Measurements from ENCODE around the gene AGAP5.

AGAP5 gene

GRCh38 chr10:73650537-73651331 lies 47.2 kb downstream of the AGAP5 start:
- no peak for DNase-seq

DNA sequence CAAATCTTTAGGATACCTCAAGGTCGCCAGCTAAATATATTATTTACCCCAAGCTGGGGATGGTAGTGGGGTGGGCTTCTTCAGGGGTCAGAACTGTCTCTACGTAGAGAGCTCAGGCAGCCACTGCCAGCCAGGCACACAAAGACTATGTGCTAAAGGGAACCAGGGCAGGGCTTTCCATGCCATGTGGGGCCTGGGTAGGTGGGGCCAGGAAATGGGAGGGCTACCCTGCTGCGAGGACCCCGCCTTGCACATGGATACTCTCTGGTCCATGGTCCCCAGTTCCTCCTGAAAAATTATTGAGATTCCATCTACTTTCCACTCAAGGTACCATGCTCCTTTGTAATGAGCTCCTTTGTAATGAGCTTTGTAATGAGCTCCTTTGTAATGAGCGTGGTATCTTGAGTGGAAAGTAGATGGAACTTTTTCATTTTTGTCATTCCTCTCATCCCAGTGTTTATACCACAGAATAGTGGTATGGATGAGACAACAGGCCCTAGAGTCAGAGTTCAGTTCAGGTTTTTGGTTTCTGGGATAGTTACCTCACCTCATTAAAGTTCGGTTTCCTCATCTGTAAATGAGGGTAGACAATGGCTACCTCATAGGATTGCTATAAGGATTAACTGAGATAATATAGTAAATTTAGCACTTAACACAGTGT lies 47.9 kb downstream of the AGAP5 start:
- no peak for DNase-seq

DNA sequence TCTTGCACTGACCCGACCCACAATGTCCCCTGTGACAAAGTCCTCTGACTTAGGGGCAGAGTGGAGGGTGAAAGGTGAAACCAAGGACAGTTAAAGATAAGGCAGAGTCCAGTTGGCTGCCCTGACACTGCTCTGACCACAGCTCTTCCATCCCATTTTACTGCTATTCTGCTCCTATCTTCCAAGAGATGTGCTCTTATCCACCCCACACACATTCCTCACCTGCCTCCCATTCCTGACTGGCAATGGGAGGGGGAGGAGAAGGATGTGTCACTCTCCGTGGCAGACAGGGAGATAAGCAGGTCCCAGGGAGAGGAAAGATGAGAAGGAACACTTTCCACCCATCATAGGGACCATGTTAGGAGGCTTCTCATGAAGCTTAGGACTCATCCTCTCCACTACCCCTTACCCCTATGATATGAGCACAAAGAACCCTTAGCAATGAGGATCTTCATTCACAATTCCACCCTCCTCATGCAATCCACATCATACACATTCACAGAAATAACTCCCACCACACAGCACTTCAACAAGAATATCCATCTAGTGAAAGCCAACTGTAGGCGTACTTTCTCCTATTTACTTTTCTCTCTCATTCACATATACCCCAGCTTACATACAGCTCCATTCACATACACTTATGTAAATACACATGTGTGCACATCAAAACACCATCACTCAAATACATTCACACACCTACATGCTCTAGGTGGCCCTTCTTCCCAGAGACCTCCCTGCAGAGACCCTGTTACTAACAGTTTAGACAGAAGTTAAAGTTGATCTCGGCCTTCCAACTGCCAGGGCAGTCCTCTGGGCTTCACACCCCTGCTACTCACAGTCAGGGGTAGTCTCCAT lies 48.7 kb downstream of the AGAP5 start:
- DNase-seq, result no peak

GRCh38 chr10:73647875-73648651 lies 49.8 kb downstream of the AGAP5 start:
- DNase-seq, result no peak

- peak; percentile 86 for DNase-seq
These were observed 50.6 kb downstream of the AGAP5 start for GRCh38 chr10:73647211-73647874.

GRCh38 chr10:73646598-73647041 lies 51.3 kb downstream of the AGAP5 start:
- no peak for DNase-seq

DNA sequence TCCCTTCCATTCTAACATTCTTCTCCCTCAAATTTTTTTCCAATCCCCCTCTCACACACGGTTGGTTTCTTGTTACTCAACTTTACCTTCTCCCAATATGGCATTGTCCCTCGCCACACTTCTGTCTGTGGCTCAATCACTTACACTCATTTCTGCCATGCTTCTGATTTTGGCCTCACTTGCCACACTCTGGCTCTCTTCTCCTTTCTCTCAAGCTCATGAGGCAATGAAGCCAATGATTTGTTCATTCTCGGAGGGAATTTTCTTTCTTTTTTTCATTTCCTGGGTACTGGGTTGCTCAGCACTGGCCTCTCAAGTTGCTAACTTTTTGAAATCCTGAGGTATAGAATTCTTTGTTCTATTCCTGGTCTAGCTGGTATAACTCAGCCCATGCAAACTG lies 52.7 kb downstream of the AGAP5 start:
- DNase-seq, result no peak

DNA sequence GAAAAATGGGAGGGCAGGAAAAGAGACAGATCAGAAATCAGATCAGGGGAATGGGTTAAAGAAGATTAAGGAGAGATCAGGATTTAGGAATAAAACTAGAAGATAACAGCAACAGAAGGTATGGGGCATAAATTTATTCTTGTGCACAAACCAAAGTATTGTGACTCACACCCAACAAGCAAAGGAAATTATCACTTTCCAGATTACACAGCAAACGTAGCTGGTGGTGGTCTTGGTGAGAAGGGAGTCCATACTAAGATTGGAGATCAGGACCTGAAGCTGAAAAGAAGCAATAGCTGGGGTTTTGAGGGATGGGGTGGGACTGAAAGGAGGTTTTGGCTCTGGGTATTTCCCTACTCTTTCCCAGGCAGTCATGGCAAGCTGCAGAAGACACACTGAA lies 53.1 kb downstream of the AGAP5 start:
- no peak for DNase-seq

DNA sequence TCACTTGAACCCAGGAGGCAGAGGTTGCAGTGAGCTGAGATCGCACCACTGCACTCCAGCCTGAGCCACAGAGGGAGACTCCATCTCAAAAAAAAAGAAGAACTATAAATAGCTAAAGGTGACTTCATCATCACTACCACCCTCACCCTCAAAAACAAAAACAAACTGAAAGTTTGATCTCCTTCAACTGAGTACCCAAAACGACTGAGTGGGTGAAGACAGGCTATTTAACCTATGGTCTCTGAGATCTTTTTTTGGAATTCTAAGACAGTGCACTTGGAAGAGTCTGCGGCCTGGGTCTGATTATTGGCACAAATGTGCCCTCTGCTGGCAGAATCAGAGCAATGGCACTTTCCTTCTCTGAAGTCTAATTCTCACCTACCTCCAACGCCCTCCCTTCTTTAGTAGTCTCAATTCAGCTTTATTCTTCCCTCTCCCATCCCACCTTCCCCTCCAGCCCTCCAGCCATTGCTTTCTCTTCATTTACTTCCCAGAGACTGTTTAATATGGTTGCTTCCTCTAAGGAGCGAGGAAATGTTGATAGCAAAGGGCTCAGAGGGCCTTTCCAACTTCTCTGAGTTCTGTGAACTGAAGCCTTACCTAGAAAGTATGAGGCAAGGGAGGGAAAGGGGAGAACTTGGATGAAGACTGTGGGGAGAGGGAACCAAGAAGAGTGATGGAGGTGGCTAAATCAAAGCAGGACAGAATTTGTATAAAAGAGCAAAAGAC lies 53.7 kb downstream of the AGAP5 start:
- DNase-seq, result peak; percentile 62

GRCh38 chr10:73643362-73643761 lies 54.5 kb downstream of the AGAP5 start:
- no peak for DNase-seq

- no peak for DNase-seq
These were observed 56.4 kb downstream of the AGAP5 start, which contains the start of gene MYOZ1 for GRCh38 chr10:73641328-73642060. TSS of gene MYOZ1 (minus strand) at chr10:73641474. CDS start at chr10:73640017, 1,457 bp downstream.

DNA sequence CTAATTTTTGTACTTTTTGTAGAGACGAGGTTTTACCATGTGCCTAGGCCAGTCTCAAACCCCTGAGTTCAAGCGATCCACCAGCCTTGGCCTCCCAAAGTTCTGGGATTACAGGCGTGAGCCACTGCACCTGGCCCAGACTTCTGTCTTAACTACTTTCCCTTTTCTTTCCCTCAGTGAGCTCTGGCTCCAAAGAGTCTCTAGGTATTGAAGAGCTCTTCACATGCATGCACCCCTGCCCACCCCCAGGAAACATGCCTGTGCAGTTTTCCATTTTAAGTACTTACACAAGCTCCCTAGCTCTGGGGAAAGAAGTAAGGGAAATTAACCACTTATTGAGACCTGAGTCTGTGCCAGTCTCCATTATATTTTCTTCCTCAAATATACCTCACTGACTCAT lies 58.6 kb downstream of the AGAP5 start:
- no peak for DNase-seq

DNA sequence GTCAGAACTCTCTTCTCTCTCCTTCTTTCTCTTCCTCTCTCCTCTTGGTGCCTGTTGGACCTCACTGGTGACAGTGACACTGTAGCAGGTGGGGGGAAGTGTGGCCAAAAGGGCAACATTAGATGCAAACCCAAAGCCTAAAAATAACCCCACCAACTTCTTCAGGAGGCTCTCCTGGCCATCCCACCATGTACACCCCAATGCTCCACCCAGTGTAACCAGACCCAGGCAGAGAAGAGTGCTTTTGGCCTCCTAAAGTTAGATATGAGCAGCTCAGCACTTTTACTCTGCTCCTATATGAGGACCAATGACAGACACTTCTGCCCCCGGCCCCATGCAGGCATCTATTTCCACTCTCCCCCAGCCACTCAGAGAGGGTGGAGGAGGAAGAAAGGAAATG lies 62.1 kb downstream of the AGAP5 start:
- DNase-seq, result no peak

GRCh38 chr10:73634421-73634820 lies 63.5 kb downstream of the AGAP5 start:
- no peak for DNase-seq

- DNase-seq, result no peak
These were observed 68.7 kb downstream of the AGAP5 start for GRCh38 chr10:73629165-73629564.

GRCh38 chr10:73628405-73628804 lies 69.5 kb downstream of the AGAP5 start:
- DNase-seq, result no peak

DNA sequence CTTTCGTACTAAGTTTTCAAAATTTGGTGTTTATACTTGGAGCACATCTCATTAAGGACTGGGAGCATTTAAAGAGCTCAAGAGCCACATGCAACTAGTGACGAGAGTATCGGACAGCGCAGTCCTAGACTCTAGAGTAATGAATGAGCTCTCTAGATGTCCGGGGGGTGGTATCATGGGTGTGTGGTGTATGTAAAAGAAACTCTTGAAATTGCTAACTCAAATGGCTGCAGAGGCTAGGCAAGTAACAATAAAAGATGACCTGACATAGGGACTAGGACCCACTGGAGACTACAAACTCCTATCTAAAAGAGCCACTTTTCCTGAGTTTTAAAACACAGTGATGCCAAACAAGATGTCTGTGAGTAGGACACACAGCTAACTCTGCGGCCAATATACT lies 70.6 kb downstream of the AGAP5 start:
- no peak for DNase-seq

GRCh38 chr10:73625884-73626752 lies 71.8 kb downstream of the AGAP5 start:
- peak; percentile 97 for DNase-seq
